GM12878 (cell line): Measurements from ENCODE around the gene VWA8.

Experiments
- BACH1 ChIP-seq: fragments of 450-650 bp; IDR thresholded peaks from 2 replicates; pipeline ENCODE4 v1.6.1; 2017; ENCODE audit warnings: mild to moderate bottlenecking, borderline replicate concordance
- CBX5 ChIP-seq: sonication (generic); IDR thresholded peaks from 2 replicates; pipeline ENCODE4 v1.6.1; 2016; ENCODE audit warnings: low read depth, moderate library complexity, mild to moderate bottlenecking, inconsistent platforms
- CTCF ChIP-seq, 3 experiments: IDR thresholded peaks in 2 of 3; conservative IDR thresholded peaks in 1 of 3; 2 replicates each; pipeline ENCODE4 v1.5.1; 2011; ENCODE audit warnings: low read depth in 3 of 3, low read length in 3 of 3, mild to moderate bottlenecking in 3 of 3, control low read depth in 2 of 3, moderate library complexity in 2 of 3, inconsistent platforms in 1 of 3, mixed read lengths in 1 of 3; ENCODE audit not compliant: control insufficient read depth in 2 of 3, insufficient read depth in 1 of 3; ENCODE audit errors: extremely low read depth in 1 of 3
- EP300 ChIP-seq, 2 experiments: fragments of 150-350 bp in 1 of 2; IDR thresholded peaks; 2 replicates each; pipeline ENCODE4 v1.6.1; 2011 to 2012; ENCODE audit warnings: low read depth in 2 of 2, low read length in 2 of 2, borderline replicate concordance in 1 of 2, improper control_type of control experiment in 1 of 2, inconsistent platforms in 1 of 2; ENCODE audit not compliant: control insufficient read depth in 1 of 2
- HDAC6 ChIP-seq: fragments of 200-600 bp; sonication (generic); IDR thresholded peaks from one replicate; pipeline ENCODE4 v1.8.0; 2017; ENCODE audit warnings: antibody characterized with exemption; ENCODE audit not compliant: unreplicated experiment
- MTA3 ChIP-seq: IDR thresholded peaks from 2 replicates; pipeline ENCODE4 v1.6.1; 2012; ENCODE audit warnings: low read length, inconsistent platforms, borderline replicate concordance
- NFYA ChIP-seq: IDR thresholded peaks from 2 replicates; pipeline ENCODE4 v1.6.1; 2011; ENCODE audit warnings: low read depth, mild to moderate bottlenecking, low read length, improper control_type of control experiment, borderline replicate concordance
- NRF1 ChIP-seq: conservative IDR thresholded peaks from 2 replicates; pipeline ENCODE4 v1.6.1; 2011; ENCODE audit warnings: mild to moderate bottlenecking, low read depth, low read length, improper control_type of control experiment
- SIN3A ChIP-seq: IDR thresholded peaks from 2 replicates; pipeline ENCODE4 v1.6.1; 2012; ENCODE audit warnings: low read depth, low read length, improper control_type of control experiment
- ZNF592 ChIP-seq: fragments of 450-650 bp; IDR thresholded peaks from 2 replicates; pipeline ENCODE4 v1.6.1; 2017; ENCODE audit warnings: mild to moderate bottlenecking, moderate library complexity

DNA sequence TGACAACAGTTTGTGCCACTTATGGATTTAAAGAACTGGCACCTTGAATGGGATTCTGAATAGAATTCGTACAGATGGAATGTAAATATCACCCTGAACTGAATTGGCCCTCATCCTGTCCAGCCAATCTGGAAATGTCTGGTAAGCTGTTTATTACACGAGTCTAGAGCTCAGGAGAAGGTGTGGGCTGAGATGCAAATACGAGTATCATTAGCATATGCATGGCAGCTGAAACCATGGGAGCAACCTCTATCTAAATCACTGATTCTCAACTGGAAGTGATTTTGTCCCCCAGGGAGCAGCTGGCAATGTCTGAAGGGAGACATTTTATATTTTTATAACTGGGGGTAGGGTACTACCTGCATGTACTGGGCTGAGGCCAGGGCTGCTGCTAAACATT, 15.6 kb upstream of the VWA8 start:
- TF ChIP-seq EP300 (IDR thresholded peaks at IDR 0.05; ENCODE audit: borderline replicate concordance in 1 of 2, control insufficient read depth in 1 of 2, low read depth in 2 of 2, low read length in 2 of 2) (no peak), CTCF (IDR thresholded peaks at IDR 0.05 in 2 of 3, conservative IDR thresholded peaks at IDR 0.05 in 1 of 3; ENCODE audit: control insufficient read depth in 2 of 3, extremely low read depth in 1 of 3, insufficient read depth in 1 of 3, low read depth in 3 of 3, low read length in 3 of 3) (no peak), SIN3A (no peak), NRF1 (no peak), ZNF592 (no peak), NFYA (no peak), HDAC6 (no peak), CBX5 (no peak), BACH1 (no peak), MTA3 (no peak)
